ENCODE data around the gene ADM2.
"Not testable (repeated sequence)": the region's sequence is repeated elsewhere in the genome, so short reads cannot be mapped to it uniquely, and the experiment has no call there.

The ADM2 gene, protein sequence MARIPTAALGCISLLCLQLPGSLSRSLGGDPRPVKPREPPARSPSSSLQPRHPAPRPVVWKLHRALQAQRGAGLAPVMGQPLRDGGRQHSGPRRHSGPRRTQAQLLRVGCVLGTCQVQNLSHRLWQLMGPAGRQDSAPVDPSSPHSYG

DNA sequence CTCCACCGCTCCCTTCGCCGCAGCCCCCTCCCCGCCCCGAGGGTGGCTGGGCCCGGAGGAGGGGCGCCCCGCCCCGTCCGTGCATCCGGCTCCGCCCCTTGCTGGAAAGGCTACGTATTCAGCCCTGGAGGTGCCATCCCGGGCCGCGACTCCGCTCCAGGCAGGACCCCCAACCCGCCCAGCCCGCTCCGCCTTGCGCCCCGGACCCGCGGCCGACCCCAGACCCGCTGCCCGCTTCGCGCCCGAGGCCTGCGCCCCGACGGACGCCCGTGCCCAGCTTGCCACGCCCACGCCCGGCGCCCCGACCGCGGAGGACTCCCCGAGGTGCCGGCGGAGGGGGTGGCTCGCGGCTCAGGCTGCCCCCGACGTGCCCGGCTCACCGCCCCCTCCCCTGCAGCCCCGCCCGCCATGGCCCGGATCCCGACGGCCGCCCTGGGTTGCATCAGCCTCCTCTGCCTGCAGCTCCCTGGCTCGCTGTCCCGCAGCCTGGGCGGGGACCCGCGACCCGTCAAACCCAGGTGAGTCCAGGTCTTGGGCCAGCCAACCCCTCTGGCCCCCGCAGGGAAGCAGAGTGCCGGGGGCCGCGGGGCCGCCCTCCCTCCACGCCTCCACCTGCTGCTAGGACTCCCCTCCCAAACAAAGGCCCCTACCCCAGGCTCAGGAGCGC is at the start of gene ADM2:
ADM2 (plus strand) TSS at position 104 of the 667 bp plus-strand sequence; CDS start at position 409, 305 bp downstream.
- peak; percentile 51 to 76 for DNase-seq

DNA sequence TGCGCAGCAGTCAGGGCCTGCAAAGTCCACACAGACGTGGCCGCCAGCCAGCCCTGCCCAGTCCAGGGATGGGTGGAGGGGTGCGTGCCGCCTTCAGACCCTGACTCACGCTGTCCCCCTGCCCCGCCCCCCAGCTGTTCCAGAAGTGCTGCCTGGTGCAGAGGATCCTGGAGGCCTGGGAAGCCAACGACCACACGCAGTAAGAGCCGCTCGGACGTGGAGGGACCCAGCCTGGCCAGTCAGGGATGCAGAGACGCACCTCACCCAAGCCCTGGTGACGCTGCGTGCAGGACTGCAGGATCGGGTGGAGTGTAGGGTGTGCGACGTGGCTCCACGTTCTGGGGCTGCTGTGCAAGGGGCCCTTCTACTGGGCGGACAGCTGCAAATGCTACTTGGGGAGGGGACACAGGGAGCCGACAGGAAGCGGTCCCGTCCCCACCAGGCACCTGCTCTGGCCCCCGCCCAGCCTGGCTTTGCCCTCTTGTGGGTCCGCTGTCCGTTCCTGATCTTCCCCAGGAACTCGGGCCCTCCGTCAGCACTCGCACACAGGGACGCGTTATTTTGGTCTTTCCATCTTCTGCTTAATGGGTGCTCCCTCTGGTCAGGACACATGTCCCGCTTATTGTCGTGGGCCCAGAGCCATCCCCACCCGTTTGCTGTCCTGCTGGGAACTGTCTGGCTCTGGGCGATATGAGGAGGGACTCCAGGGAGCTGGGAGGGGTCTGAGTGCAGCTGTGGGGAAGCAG is 49.0 kb upstream of the ADM2 start:
- no peak for DNase-seq

DNA sequence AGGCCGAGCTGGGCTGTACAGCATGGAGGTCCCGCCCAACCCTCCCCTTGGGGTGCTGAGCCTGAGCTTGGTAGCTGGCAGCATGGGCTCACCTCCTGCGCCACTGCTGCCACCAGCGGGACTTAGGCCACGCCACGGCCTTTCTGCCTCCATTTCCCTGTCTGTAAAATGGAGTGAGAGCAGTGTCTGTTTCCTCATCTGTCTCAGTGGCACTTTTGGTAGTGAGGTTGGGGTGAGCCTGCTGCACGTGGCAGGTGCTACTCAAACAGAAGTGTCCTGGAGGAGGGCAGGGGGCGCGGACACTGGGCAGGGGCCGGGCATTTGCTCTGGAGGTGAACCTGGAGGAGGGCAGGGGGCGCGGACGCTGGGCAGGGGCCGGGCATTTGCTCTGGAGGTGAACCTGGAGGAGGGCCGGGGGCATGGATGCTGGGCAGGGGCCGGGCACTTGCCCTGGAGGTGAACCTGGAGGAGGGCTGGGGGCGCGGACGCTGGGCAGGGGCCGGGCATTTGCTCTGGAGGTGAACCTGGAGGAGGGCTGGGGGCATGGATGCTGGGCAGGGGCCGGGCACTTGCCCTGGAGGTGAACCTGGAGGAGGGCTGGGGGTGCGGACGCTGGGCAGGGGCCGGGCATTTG is 48.3 kb upstream of the ADM2 start:
- DNase-seq = not testable (repeated sequence)

DNA sequence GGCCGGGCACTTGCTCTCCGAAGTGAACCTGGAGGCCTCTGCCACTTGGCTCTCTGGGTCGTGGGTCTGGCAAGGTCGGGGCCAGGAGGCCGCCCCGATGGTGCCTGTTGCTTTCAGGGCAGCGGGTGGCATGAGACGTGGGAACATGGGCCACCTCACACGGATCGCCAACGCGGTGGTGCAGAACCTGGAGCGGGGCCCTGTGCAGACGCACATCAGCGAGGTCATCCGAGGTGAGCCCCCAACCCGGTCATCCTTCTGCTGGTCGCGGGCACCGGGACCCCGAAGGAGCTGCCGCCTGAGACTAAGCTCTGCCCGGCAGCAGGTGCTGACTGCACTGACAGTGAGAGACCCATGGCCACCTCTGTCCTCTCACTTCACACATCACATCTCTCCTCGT is 46.5 kb upstream of the ADM2 start:
- no peak for DNase-seq

DNA sequence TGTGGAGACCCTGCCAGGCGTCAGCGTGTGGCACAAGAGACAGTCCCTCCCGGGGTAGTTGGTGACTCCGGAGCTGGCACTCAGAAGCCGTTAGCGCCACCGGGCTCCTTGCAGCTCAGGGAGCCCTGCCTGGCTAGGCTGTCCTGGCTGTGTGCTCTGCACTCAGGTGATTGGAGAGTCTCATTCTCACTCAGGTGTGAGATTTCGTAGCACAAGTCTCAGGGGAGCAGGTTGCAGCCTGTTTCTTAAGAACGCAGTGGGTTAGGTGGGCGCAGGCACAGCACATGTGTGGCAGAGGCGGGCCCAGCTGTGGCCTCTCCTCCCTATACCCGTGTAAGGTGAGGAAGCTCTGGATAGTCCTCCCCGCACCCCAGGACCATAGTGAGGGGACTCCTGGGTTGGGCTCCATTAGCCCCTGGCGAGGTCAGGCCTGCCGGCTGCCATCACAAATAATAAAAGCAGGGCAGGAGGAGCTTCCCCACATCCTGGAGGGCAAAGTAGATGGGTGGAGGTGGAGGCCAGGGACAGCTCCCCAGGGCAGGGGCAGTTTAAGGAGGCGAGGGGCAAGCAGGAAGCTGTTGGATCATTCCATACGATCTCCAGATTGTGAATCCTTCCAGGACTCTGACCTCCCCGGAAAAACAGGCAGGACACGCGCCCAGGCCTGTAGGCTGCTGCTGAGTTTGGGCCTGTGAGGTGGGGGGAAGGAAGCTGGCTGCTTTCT is 45.9 kb upstream of the ADM2 start:
- no peak for DNase-seq

DNA sequence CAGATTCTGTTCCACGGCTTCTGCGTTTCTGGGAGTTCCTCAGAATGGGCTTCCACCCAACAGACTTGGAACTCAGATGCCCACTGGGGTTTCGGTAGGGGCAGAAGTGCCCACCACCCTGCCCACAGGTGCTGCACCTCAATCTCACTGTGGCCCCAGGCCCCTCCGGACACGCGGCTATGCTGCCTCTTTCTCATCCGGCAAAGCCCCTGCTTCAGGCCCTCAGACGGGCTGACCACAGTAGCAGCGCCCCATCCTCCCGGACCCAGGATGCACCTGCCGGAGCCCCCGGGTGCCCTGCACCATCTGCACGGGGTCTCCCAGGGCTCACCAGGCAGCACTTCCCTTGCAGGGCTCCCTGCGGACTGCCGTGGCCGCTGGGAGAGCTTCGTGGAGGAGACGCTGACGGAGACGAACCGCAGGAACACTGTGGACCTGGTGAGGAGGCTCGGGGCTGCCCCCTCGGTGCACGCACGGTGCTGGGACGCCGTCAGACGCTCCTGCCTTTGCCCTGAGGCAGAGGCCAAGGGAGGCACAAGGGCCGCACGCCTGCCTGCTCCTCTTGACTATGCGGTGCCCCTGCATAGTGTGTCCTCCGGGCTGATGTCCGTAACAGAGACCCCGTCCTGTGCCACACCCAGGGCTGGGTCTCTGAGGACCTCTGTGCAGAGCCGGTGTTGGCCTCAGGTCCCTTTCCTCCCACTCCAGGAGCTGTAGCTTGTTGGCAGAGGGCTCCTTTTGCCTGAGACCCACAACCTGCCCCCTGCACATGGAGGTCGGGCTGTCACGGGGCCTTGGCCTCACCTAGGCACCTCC is 45.1 kb upstream of the ADM2 start:
- no peak for DNase-seq

DNA sequence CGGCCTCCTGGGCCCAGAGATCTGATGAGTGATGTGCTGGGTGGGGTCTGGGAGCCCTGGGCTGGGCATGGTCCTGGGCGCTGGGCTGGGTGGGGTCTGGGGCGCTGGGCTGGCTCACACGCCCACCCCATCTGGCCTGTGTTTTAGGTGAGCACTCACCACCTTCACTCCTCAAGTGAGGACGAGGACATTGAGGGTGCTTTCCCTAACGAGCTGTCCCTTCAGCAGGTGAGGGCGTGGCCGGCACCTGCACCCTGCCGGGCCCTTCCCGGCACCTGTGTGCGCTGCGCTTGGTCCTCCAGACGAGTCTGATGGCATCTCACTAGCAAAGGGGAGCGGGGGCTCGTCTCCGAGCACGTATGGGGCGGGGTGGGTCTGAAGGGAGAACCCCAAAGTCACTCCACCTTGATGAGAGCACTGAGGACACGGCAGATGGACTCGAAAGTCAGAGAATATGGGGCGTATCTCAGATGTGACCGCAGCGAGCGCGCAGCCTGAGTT is 44.5 kb upstream of the ADM2 start:
- no peak for DNase-seq

DNA sequence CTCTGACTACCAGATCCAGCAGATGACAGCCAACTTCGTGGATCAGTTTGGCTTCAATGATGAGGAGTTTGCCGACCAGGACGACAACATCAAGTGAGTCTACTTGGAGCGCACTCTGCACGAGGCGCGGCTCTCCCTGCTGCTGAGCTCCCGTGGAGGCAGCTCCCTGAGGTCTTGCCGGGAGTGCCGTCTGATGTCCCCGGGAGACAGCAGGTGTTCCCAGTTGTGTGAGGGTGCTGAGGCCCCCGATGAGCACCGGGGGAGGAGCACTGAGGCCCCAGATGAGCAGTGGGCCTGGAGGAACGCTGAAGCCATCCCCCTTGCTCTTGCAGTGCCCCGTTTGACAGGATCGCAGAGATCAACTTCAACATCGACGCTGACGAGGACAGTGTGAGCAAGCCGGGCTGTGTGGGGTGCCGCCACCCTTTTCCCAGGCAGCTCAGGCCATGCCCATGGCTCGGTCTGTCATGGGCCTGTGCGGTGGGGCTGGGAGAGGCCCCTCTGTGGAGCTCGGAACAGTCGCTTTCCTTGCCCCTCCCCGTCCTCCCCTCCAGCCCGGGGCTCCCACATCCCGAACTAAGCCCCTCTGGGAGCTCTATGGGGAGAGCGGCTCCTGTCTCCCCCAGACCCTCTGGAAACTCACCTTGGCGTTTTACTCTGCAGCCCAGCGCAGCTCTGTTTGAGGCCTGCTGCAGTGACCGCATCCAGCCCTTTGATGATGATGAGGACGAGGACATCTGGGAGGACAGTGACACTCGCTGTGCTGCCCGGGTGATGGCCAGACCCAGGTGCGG is 43.6 kb upstream of the ADM2 start:
- no peak for DNase-seq

DNA sequence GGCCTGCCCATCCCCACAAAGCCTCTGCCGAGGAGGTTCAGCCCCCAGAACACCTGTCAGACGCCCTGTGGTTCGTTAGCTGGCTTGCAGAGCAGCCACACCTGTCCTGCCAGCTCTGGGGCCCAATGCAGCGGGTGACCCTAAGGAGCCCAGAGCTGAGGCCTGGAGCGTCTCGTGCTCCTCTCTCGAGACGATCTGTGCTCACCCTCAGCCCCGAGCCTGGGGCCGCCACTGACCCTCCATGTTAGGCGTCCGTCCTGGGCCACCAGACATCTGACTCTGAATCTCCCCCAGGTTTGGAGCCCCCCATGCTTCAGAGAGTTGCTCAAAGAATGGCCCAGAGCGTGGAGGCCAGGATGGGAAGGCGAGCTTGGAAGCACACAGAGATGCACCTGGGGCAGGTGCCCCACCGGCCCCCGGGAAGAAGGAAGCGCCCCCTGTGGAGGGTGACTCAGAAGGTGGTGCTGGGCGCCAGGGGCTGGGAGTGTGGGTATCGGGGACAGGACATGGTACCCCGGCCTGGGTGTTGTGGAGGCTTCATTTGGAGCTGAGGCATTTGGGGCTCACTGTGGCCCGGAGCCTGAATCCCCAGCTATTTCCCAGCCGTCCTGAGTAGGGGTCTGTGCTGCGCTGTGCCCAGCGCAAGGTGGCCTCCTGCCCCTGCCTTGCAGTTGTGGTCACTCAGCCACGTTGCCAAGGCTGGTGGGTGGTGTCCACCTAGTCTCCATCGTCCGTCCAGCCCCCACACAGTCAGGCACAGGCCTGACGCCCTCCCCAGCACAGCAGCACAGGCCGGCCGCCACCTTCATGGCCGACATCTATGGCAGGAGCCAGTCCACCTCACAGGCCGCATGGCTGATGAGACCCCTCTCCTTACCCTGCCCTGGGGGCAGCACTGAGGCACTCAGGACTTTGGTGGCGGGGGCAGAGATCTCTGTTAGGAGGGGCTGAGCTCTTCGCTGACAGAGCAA is 42.8 kb upstream of the ADM2 start:
- no peak for DNase-seq

DNA sequence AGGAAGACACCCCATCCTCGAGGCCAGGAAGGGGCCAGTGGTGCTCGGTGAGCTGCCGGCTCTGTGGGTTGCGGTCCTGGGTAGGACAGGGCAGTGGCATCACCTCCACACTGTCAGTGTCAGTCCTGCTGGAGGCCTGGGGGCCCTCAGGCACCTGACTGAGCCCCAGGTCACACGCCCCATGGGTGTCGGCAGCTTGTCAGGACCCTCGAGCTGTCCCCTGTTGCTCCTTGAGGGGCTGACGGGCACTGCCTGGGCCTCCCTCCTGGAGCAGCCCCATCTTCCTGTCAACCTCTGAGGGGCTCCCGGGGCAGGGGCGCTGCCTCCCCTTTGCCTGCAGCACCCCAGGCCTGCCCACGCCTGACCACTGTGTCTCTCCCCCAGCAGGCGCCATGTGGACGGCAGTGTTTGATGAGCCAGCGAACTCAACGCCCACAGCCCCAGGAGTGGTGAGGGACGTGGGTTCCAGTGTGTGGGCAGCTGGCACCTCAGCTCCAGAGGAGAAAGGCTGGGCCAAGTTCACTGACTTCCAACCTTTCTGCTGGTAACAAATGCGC is 42.0 kb upstream of the ADM2 start:
- no peak for DNase-seq

DNA sequence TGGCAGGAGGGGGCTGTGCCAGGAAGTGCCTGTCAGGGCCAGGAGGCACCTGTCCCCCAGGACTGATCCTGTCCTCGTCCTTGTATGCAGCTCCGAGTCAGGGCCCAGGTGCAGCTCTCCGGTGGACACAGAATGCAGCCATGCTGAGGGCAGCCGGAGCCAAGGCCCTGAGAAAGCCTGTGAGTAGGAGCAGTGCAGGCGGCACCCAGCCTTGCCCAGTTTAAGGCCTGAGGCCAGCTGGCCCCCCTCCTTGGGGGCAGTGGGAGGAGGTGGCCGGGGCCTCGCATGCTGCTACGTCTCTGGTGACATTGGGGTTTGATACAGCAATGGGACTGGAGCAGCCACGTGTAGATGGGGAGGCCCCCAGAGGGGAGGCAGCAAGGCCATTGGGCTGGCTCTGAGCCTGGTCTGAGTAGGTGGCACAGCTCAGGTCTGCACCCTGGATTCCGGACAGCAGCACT is 41.4 kb upstream of the ADM2 start:
- no peak for DNase-seq

DNA sequence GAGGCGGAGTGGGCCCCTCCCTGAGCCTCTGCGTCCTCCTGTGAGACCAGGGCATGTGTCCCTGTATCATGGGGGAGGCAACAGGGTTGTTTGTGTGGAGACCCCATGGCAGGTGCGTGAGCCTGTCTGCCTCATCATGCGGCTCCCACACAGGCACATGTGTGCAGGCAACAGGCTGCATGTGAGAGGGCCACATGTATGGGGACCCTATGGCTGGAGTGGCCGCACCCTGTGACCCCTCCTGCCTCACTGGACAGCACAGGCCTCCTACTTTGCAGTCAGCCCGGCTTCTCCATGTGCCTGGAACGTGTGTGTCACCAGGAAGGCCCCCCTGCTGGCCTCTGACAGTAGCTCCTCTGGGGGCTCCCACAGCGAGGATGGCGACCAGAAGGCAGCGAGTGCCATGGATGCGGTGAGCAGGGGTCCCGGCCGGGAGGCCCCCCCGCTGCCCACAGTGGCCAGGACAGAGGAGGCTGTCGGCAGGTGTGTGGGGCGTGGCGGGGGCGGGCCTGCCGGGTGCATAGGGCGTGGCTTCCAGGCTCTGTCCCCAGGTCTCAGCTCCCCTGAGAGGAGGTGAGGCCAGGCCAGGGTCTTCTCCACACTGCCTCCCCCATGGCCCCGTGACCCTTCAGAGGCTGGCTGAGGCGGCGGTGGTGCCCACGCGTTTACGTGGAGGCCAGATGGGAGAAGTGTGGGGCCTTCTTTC is 40.6 kb upstream of the ADM2 start:
- no peak for DNase-seq

DNA sequence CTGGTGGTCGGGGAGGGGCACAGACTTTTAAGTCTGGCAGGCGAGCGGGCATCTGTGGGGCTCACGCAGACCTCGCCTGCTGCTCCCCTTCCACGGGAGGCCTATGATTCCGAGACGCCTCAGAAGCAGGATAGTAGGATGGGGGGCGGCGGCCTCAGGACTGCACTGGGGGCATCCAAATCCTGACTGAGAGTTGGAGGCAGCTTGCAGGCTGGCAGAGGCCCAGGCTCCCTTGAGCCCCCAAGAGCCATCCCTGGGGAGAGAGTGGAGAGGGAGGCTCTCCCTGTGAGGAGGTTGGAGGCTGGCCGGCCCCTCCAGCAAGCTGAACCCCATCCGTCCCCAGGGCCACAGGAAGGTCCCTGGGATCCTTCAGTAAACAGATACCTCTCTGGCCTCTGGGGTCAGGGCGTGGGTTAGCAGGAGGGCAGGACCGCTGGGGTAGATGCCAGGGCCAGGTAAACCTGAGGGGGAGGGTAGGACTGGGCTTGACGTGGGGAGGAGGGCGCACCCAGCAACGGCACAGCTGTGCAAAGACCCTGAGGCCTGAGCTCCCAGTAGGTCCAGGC is 39.8 kb upstream of the ADM2 start:
- DNase-seq = no peak

DNA sequence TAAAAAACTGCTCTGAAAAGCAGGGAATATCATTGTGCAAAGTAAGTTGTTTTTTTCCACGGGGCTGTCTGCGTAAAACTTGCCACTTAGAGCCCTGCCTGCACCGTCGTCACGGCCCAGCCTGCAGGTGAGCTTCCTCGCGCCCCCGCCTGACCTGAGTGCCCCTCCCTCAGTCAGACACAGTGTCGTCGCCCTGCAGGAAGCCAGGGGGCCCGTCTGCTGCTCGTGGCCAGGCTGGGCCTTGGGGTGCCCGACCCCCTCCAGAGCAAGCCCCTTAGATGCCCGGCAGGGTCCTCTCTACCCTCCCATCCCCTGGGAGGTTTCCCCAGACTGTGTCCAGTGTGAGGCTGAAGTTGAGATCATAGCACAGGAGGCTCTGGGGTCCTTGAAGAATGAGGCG is 38.1 kb upstream of the ADM2 start:
- no peak for DNase-seq

DNA sequence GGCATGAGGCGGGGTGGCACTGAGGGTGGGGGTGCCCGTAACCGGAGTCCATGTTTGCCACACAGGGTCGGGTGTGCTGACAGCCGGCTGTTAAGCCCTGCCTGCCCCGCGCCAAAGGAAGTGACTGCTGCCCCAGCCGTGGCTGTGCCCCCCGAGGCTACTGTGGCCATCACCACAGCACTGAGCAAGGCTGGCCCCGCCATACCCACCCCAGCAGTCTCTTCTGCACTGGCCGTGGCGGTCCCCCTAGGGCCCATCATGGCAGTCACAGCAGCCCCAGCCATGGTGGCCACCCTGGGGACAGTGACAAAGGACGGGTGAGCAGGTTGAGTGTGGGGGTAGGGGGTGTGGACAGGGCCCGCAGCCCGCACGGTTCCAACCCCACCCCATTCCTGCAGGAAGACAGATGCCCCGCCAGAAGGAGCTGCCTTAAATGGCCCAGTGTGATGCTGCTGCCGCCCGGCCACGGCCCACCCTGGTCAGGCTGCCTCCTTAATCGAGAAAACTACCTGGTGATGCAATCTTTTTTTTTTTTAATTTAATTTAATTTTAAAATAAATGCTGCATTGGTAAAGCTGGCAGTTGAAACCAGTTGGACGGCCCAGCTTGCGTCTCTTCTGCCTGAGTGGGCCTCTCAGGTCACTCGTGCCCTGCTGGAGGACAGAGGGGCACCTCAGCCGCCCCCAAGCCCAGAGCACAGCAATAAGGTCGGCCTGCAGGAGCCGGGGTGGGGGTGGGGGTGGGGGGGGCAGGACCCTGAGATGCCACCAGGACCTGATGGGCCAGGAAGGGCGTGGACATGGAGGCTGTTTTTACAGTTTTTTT is 37.3 kb upstream of the ADM2 start:
- no peak for DNase-seq

DNA sequence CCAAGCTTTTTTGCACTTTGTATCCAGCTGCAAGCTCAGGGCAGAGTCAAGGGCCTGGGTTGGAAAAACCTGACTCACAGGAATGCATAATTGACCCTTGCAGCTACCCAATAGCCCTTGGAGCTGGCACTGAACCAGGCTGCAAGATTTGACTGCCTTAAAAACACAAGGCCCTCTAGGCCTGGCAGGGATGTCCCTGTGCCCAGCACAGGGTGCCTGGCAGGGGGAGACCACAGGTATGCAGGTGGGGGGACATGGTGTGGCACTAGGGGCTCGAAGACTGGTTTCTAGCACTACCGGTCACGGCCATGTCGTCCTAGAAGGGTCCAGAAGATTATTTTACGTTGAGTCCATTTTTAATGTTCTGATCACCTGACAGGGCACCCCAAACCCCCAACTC is 36.7 kb upstream of the ADM2 start:
- no peak for DNase-seq

DNA sequence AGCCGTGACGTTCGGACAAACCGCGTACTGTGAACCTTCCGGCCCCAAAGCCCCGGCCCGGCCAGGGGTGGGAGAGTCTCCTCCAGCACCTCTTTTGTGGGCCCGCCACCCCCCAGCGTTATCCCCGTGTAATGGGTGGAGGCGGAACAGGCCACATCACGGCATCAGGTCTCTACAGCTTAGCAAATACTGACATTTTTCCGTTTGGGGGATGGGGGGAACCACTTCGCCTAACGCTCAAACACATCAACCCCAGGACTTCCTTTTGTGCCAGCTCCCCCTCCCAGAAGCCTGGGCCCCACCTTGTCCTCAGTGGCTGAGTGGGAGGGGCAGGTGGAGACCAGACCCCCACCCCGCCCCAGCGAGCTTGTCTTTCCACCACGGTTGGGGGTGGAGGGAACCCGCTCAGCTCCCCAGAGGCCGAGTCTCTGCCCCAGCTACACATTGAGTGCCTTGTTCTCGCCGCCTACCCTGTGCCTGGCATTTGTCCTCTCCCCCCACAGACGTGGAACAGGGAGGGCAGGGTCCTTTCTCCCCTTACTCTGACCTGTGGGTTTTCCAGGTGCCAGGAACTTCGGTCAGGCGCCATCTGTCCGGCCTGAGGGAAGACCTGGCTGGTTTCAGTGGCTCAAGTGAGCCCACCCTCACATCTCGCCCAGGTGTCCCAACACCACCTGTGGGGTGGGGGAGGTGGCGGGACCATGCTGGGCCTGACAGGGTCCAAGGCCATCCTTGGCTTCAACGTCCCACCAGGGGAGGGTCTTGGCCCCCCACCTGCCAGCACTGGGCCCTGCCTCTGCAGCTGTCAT is 36.1 kb upstream of the ADM2 start:
- DNase-seq = peak; percentile 27 to 58

Data from CD4-positive, alpha-beta T cell treated with Interferon alpha-2 for 1 hour (primary cell).